Hematopoietic multipotent progenitor cell treated with erythropoietin and hydrocortisone succinate and interleukin-3 and kit ligand, for 6 days (in vitro differentiated cells): ENCODE measurements around the gene PTPN1.
A peak's percentile ranks its signal among the peaks of the same experiment; 100 is the strongest.
"Not testable (repeated sequence)": the region's sequence is repeated elsewhere in the genome, so short reads cannot be mapped to it uniquely, and the experiment has no call there.

Experiments used
- DNase-seq: peaks from one replicate; pipeline ENCODE4 v3.0.0-alpha.2; 2015

Gene PTPN1

GRCh38 chr20:50595988-50596693 is 86.0 kb downstream of the PTPN1 start:
- DNase-seq = no peak

DNA sequence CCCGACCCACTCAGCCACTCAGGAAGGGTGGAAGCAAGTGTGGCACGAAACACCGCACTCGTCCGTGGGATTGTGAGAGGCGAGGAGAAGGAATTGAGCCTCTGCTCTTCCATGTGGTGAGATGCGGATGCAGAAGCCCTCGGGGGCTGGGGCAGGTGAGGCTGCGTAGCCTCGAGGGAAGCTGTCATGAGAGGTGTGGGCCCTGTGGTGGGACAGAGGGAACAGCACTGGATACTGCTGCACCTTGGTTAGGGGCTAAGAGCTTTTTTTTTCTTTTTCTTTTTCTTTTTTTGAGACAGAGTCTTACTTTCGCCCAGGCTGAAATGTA is 86.5 kb downstream of the PTPN1 start:
- DNase-seq = no peak

DNA sequence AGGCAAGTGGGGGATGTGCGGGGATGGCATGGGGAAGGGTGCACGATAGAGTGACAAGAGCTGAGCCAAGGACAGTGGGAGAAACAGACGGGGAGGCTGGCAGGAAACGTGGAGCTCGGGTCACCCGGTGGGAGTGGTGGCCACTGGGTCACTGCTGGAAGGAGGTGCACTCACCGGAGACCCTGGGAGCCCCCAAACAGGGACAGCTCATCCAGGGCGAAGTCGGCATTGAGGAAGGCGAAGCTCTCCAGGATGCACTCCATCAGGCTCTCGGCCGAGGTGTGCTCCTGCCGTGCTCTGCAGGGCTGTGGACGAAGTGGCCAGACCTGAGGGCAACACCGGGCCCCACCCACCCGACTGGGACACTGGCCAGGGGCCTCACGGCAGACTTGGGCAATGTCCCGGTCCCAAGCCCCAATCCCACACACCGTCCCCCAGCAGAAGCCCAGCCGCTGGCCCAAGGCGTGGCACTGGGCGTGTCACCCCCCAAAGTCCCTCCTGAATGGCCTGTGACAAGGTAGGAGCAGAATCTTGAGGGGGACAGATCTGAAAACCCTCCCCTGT is 87.3 kb downstream of the PTPN1 start:
- no peak for DNase-seq

DNA sequence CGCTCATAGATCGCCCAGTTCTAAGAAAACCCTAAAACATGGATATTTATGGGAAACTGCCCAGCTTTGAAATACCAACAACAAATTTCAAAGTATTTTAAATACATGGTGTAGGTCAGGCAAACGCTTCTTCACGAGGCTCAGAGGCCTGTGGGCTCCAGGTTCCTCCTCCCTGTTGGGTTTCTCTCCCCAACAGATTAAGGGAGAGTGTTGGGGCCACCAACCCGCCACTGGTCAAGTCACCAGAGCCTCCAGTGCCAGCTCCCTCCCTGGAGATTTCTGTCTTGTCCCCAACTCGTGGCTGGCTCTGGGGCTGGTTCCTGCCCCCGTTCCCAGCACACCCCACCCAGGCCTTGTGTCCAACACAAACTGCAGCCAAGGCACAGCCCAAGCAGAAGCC is 87.9 kb downstream of the PTPN1 start:
- no peak for DNase-seq

DNA sequence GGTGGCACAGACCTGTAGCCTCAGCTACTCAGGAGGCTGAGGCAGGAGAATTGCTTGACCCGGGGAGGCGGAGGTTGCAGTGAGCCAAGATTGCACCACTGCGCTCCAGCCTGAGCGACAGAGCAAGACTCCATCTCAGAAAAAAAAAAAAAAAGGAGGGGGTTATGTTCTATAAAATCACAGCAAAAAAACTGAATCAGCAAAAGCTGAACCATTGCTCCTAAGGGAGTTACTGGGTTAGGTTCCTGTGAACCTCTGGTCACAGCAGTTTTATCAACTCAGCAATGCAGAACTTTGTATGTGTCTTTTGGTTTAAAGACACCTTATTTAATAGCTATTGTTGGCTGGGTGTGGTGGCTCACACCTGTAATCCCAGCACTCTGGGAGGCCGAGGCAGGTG is 88.6 kb downstream of the PTPN1 start:
- not testable (repeated sequence) for DNase-seq

DNA sequence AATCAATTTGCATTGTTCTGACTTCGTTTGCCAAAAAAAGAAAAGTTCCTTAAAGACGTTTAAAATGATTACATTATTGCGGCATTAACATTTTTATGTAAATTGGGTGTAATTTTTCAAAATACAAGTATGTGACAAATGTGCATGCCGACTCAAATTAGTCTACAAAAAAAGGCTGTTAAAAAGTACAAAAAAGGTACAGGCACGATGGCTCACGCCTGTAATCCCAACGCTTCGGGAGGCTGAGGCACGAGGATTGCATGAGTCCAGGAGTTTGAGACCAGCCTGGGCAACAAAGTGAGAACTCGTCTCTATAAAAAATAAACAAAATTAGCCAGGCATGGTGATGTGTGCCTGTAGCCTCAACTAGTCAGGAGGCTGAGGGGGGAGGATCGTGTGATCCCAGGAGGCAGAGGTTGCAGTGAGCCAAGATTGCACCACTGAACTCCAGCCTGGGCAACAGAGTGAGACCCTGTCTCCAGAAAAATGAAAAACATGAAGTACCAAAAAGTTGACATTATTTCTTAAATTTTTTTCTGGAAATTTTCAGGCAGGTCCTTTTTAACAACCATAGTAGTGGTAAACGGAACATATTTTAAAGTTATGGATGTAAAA is 90.2 kb downstream of the PTPN1 start:
- no peak for DNase-seq

DNA sequence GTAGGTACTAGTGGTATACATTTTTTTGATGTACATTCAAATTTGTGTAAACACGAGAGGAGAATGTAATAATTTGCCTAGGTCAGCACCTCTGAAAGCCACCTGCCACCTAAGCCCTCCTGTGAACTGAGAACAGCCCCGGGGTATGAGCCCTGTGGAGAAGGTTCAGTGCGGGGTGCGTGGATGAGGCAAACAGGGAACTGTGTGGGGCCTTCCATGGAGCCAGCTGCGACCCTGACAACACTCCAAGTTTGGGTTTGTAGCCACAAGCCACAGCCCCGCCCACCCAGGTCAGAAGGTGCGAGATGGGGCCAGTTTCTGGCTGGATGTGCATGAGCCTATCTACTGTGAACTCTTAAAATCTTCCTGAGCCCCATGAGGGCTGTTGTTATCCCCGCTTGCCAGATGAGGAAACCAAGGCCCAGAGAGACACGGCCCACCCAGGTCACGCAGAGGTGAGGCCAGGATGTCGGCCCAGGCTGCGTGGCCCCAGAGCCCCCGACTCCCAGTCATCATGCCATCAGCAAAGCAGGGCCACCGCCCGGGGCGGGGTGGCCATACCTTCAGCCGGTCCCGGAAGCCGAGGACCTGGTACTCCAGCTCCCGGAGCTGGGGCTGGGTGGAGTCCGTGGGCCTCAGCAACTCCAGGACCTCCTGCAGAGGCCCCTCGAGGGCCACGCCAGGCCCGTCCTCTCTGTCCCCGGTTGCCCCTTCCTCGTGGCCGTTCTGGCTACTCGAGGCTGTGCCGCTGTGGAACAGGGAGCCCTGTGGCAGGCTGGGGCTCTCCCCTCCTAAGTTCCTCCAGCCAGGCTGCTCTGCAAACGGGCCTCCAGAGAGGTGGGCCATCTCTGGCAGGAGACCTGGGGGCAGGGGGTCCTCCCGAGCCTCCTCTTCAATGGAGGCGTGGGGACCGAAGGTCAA is 91.6 kb downstream of the PTPN1 start:
- DNase-seq = peak; percentile 39

DNA sequence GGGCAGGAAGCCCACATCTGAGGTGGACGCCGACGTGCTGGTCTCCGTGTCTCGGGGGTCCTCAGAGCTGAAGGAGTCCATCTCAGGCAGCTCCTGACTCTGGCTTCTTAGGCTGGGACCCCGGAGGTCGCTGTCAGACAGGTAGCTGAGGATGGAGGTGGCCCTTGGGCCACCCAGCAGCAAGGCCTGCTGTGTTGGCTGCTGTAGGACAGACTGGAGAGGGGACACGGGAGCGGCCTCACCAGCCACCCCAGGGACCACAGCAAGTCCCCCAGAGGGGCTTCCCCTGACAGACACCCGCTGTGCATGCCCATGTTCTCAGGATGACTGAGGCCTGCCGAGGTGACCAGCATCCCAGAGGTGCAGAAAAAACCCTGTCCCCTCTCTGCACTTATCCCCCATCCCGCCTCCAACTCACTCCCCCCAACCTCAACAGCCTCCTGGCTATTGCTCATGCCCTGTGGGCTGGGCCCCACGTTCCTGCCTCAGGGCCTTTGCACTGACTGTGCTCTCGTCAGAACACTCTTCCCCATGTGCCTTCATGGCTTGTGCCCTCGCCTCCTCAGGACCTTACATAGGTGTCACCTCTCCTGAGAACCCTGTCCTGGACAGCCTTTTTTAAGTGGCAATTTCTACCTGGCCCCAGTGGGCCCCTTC is 92.4 kb downstream of the PTPN1 start:
- no peak for DNase-seq

DNA sequence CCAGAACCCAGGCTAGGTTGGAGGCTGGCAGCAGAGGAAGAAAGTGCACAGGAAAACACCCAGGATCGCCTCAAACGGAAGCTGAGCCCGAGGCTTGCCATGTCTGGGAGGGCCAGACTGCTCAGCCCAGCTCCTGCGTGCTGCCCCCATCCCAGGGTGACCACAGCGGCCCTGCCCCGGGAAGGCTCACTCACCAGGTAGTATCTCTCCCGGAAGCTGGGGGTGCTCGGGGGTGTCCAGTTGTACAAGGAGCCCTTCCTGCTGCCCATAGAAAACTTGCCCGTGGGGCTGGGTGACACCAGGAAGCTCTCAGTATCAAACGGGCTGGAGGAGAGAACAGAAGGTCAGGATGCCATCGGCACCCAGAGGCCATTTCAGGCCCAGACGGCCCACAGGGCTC is 94.3 kb downstream of the PTPN1 start:
- DNase-seq = no peak

GRCh38 chr20:50605136-50605535 is 95.0 kb downstream of the PTPN1 start:
- DNase-seq = no peak

GRCh38 chr20:50607436-50607835 is 97.3 kb downstream of the PTPN1 start:
- DNase-seq = no peak

- no peak for DNase-seq
Measured at GRCh38 chr20:50607850-50608749, 97.9 kb downstream of the PTPN1 start.

GRCh38 chr20:50608750-50609104 is 98.5 kb downstream of the PTPN1 start:
- no peak for DNase-seq

DNA sequence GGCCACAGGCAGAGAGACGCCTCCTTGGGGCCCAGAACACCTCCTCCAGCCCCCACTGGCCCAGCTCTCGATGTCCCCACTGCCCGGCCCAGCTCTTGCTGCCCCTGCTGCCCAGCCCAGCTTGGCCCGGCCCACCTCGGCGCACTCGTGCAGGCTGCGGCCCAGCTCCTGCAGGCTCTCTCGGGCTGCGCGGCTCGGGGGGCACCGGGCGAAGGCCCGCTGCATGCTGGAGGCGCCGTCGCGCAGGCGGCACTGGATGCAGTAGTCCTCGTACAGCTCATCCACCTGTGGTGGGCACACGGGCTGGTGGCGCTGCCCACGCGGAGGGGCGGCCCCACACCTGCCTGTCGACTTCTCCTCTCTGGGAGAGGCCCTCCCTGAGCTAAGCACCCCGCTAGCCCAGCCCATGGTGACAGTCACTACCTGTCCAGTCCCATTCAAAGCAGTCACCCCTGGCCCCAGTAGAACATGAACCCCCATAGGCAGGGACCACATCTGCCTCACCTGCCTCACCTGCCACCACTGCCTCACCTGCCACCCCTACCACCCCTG is 99.3 kb downstream of the PTPN1 start:
- no peak for DNase-seq

GRCh38 chr20:50610212-50610718 is 100.1 kb downstream of the PTPN1 start:
- DNase-seq = no peak

GRCh38 chr20:50611128-50611810 is 101.1 kb downstream of the PTPN1 start:
- no peak for DNase-seq

- DNase-seq = no peak
Measured at GRCh38 chr20:50613438-50614169, 103.4 kb downstream of the PTPN1 start.

DNA sequence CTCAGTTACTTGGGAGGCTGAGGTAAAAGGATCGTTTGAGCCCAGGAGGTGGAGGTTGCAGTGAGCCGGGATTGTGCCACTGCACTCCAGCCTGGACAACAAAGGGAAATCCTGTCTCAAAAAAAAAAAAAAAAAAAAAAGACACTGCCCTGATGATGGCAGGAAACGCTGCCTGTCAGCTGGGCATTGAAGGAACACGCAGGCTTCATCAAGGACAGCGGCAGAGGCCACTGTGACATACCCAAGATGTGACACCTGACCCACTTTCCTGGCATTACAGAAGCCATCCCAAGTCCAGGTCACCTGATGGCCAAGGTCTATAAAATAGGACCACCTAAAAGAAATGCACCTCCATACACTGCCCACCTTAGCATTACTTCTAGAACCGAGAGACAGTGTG is 105.2 kb downstream of the PTPN1 start:
- no peak for DNase-seq

GRCh38 chr20:50617022-50617421 is 106.8 kb downstream of the PTPN1 start:
- no peak for DNase-seq

DNA sequence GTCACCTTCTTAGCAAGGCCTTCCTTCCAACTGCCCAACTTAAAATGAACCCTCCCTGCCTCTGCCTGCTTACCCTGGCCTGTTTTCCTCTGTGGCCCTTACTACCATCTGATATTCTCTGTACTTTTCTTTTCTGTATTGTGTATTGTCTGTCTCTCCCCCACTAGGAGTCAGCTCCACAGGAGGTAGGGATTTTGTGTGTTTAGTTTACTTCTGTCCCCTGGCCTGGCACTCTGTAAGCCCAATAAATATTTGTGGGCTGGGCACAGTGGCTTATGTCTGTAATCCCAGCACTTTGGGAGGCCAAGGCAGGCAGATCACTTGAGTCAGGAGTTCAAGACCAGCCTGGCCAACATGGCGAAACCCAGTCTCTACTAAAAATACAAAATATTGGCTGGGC is 108.4 kb downstream of the PTPN1 start:
- no peak for DNase-seq
